NOMO-1 (cell line): ENCODE results near the gene CENPV.

Experiments used
- DNase-seq, 2 experiments: peaks; one replicate each; lab custom pipeline; 2025; ENCODE audit not compliant: unreplicated experiment in 2 of 2; lab: John Stamatoyannopoulos, UW

The CENPV gene

GRCh38 chr17:16363749-16364536 lies 10.7 kb upstream of the CENPV start:
- DNase-seq = peak; percentile 47 to 73

GRCh38 chr17:16361874-16362273 lies 8.6 kb upstream of the CENPV start:
- DNase-seq = no peak

- no peak for DNase-seq
These were observed 5.1 kb upstream of the CENPV start for GRCh38 chr17:16358394-16358793.

GRCh38 chr17:16354585-16354984 lies 1.3 kb upstream of the CENPV start:
- DNase-seq = no peak

- peak; percentile 34 to 55 for DNase-seq
These were observed 477 bp downstream of the CENPV start for GRCh38 chr17:16352667-16353316.

GRCh38 chr17:16352303-16352666 lies 984 bp downstream of the CENPV start:
- peak in 1 of 2 experiments; percentile 24 for DNase-seq

GRCh38 chr17:16351831-16352230 lies 1.4 kb downstream of the CENPV start:
- DNase-seq = no peak

- DNase-seq = no peak
These were observed 3.8 kb downstream of the CENPV start for GRCh38 chr17:16349431-16349830.

- DNase-seq = no peak
These were observed 4.7 kb downstream of the CENPV start for GRCh38 chr17:16348586-16348985.

GRCh38 chr17:16346721-16347271 lies 6.5 kb downstream of the CENPV start:
- DNase-seq = no peak

- DNase-seq = no peak
These were observed 7.7 kb downstream of the CENPV start for GRCh38 chr17:16345565-16345964.

- no peak for DNase-seq
These were observed 9.7 kb downstream of the CENPV start for GRCh38 chr17:16343569-16343968.

GRCh38 chr17:16342979-16343378 lies 10.3 kb downstream of the CENPV start:
- no peak for DNase-seq

- DNase-seq = no peak
These were observed 13.3 kb downstream of the CENPV start for GRCh38 chr17:16339959-16340358.

- DNase-seq = no peak
These were observed 13.9 kb downstream of the CENPV start for GRCh38 chr17:16339402-16339801.

- DNase-seq = no peak
These were observed 14.9 kb downstream of the CENPV start for GRCh38 chr17:16338391-16338790.

- DNase-seq = peak; percentile 28 to 40
These were observed 23.6 kb downstream of the CENPV start for GRCh38 chr17:16329519-16330271.

- peak in 1 of 2 experiments; percentile 4 for DNase-seq
These were observed 24.3 kb downstream of the CENPV start for GRCh38 chr17:16328997-16329396.

- DNase-seq = no peak
These were observed 26.3 kb downstream of the CENPV start for GRCh38 chr17:16327018-16327417.

- no peak for DNase-seq
These were observed 27.3 kb downstream of the CENPV start for GRCh38 chr17:16325964-16326363.

GRCh38 chr17:16322636-16323035 lies 30.6 kb downstream of the CENPV start:
- no peak for DNase-seq
